GM12875 (cell line): ENCODE measurements around the gene CLEC2D.
"Not testable (repeated sequence)": the region's sequence is repeated elsewhere in the genome, so short reads cannot be mapped to it uniquely, and the experiment has no call there.

Experiments
- H3K4me3 ChIP-seq: one replicate; pipeline ENCODE4 v1.5.1; 2011; ENCODE audit warnings: low read depth, low read length, control low read depth
- CTCF ChIP-seq: IDR thresholded peaks from 2 replicates; pipeline ENCODE4 v1.5.1; 2011; ENCODE audit warnings: low read depth, mild to moderate bottlenecking, control low read depth, inconsistent platforms, low read length, moderate library complexity, borderline replicate concordance; ENCODE audit not compliant: insufficient read depth

CLEC2D gene

GRCh38 chr12:9660046-9660445 lies 9.5 kb upstream of the CLEC2D start:
- no peak for TF ChIP-seq CTCF
- no peak overlapping the region for H3K4me3 ChIP-seq

- no peak overlapping the region for H3K4me3 ChIP-seq
- no peak for TF ChIP-seq CTCF
Measured at GRCh38 chr12:9661720-9662119, 7.8 kb upstream of the CLEC2D start.

GRCh38 chr12:9662488-9662887 lies 7.0 kb upstream of the CLEC2D start:
- no peak for TF ChIP-seq CTCF
- no peak overlapping the region for H3K4me3 ChIP-seq

- H3K4me3 ChIP-seq, result no peak overlapping the region
- TF ChIP-seq CTCF, result no peak
Measured at GRCh38 chr12:9667403-9668160, 1.9 kb upstream of the CLEC2D start.

GRCh38 chr12:9668161-9669018 lies 1.1 kb upstream of the CLEC2D start:
- H3K4me3 ChIP-seq, result no peak overlapping the region

GRCh38 chr12:9669019-9669326 lies 540 bp upstream of the CLEC2D start:
- no peak for TF ChIP-seq CTCF
- H3K4me3 ChIP-seq, result no peak overlapping the region

More at GRCh38 chr12:9668161-9669018, 1.1 kb upstream of the CLEC2D start:
- TF ChIP-seq CTCF, result no peak

- H3K4me3 ChIP-seq, result not testable (repeated sequence)
Measured at GRCh38 chr12:9672340-9672739, 2.8 kb downstream of the CLEC2D start.
